Measurements from ENCODE around the gene RFK.
"Not testable (repeated sequence)": the region's sequence is repeated elsewhere in the genome, so short reads cannot be mapped to it uniquely, and the experiment has no call there.

The RFK gene

DNA sequence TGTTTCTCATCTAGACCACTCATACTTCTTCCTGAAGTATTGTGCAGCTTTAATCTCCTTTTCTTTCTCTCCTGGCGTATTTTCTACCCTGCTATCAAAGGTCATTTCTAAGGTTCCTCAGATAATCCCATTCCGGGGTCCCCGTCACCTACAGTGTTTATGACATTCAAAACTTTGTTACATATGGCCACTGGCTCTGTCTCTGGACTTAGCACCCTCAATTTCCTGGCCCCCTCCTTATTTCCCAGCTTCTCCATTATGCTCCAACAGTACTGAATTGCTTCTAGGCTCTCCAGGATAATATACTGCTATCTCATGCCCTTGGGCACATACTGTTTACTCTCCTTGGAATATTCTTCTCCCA, 31.2 kb downstream of the RFK start:
- DNase-seq (ENCODE audit: insufficient read length, low spot score) (no peak), FAIRE-seq (no peak)
- TF ChIP-seq POU2F2 (IDR thresholded peaks at IDR 0.05; ENCODE audit: low read depth, low read length): no peak
- TF ChIP-seq POLR2A (IDR thresholded peaks at IDR 0.05; ENCODE audit: low read depth, low read length): no peak
- no peak for TF ChIP-seq TAF1 (IDR thresholded peaks at IDR 0.05; ENCODE audit: low read depth, low read length)

DNA sequence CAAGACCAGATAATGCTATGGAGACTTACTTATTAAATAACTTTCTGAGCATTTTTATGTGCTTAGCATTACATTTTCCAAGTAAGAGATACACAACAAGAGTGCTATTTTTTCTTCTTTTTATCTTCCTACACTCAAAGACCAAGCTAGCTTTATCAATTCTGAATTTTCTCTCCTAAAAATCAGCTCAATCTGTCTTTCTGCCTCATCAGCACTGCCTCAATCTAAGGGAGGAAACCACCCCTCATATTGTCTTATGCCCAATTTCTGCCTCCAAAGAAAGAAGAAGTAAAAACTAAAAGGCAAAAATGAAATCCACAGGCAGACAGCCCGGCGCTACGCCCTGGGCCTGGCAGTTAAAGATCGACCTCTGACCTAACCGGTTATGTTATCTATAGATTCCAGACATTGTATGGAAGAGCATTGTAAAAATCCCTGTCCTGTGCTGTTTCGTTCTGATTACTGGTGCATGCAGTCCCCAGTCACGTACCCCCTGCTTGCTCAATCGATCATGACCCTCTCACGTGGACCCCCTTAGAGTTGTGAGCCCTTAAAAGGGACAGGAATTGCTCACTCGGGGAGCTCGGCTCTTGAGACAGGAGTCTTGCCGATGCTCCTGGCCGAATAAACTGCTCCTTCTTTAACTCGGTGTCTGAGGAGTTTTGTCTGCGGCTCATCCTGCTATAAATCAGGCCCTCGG, 31.7 kb downstream of the RFK start:
- FAIRE-seq; DNase-seq (ENCODE audit: insufficient read length, low spot score): not testable (repeated sequence)

DNA sequence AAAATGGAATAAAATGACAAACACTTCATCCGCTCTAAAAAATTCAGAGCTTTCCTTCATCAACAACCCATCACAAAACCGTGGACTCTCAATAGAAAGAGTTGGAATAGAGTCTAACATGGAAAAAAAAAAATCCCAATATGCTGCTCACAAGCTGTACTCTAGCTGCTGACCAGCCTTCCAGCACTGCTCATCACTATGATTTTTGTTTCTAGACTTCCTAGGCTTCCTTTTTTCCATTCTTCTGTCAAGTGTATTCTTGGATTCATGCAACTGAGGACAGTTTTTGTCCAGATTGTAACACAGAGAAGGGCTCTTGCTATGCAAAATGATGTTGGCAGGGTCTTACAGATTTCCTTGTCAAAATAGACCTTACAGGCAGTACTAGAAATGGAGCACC, 34.5 kb downstream of the RFK start:
- TF ChIP-seq POLR2AphosphoS5 (IDR thresholded peaks at IDR 0.05; ENCODE audit: low read depth, low read length): no peak
- no peak for TF ChIP-seq TAF1 (IDR thresholded peaks at IDR 0.05; ENCODE audit: low read depth, low read length)
- TF ChIP-seq SPI1 (IDR thresholded peaks at IDR 0.05; ENCODE audit: low read depth, low read length): no peak
- no peak for TF ChIP-seq POLR2A (IDR thresholded peaks at IDR 0.05; ENCODE audit: low read depth, low read length)
- TF ChIP-seq POU2F2 (IDR thresholded peaks at IDR 0.05; ENCODE audit: low read depth, low read length): no peak
- TF ChIP-seq PAX5 (IDR thresholded peaks at IDR 0.05; ENCODE audit: insufficient read depth, low read length, severe bottlenecking): no peak
- FAIRE-seq (no peak), DNase-seq (ENCODE audit: insufficient read length, low spot score) (no peak)

- no peak for DNase-seq (ENCODE audit: insufficient read length, low spot score)
- TF ChIP-seq TAF1 (IDR thresholded peaks at IDR 0.05; ENCODE audit: low read depth, low read length): no peak
- TF ChIP-seq POLR2AphosphoS5 (IDR thresholded peaks at IDR 0.05; ENCODE audit: low read depth, low read length): no peak
- no peak for TF ChIP-seq POLR2A (IDR thresholded peaks at IDR 0.05; ENCODE audit: low read depth, low read length)
- no peak for TF ChIP-seq SPI1 (IDR thresholded peaks at IDR 0.05; ENCODE audit: low read depth, low read length)
- no peak for TF ChIP-seq POU2F2 (IDR thresholded peaks at IDR 0.05; ENCODE audit: low read depth, low read length)
- TF ChIP-seq PAX5 (IDR thresholded peaks at IDR 0.05; ENCODE audit: insufficient read depth, low read length, severe bottlenecking): no peak
- FAIRE-seq: no peak
Observed at GRCh38 chr9:76359365-76359764, 34.9 kb downstream of the RFK start.

DNA sequence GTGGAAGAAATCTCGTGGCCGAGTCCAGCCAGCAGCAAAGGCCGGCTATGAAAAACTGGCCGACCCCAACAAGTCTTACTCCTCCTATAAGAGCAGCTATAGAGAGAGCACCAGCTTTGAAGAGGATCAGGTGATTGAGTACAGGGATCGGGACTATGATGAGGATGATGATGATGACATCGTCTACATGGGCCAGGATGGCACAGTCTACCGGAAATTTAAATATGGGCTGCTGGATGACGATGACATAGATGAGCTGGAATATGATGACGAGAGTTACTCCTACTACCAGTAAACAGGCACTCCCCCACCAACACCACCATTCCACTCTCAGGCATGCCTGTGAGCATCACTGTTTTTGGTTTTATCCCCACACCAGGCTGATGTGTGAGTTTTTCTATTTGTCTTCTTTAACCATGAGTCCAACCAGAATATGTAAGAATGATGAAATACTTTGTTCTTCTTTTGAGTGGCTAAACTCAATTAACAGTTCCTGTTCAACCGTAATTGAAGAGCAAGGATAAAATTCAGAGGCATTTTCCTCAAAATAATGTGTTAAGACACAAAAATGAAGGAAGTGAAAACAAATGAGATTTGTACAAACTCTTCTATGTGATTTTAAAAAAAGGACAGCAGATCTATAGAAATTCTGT, 35.5 kb downstream of the RFK start:
- FAIRE-seq (no peak), DNase-seq (ENCODE audit: insufficient read length, low spot score) (no peak)
- no peak for TF ChIP-seq POLR2AphosphoS5 (IDR thresholded peaks at IDR 0.05; ENCODE audit: low read depth, low read length)
- TF ChIP-seq SPI1 (IDR thresholded peaks at IDR 0.05; ENCODE audit: low read depth, low read length): no peak
- no peak for TF ChIP-seq POU2F2 (IDR thresholded peaks at IDR 0.05; ENCODE audit: low read depth, low read length)
- TF ChIP-seq POLR2A (IDR thresholded peaks at IDR 0.05; ENCODE audit: low read depth, low read length): no peak
- no peak for TF ChIP-seq TAF1 (IDR thresholded peaks at IDR 0.05; ENCODE audit: low read depth, low read length)
- TF ChIP-seq PAX5 (IDR thresholded peaks at IDR 0.05; ENCODE audit: insufficient read depth, low read length, severe bottlenecking): no peak

GRCh38 chr9:76357555-76357954, 36.7 kb downstream of the RFK start:
- FAIRE-seq (no peak), DNase-seq (ENCODE audit: insufficient read length, low spot score) (no peak)
- TF ChIP-seq PAX5 (IDR thresholded peaks at IDR 0.05; ENCODE audit: insufficient read depth, low read length, severe bottlenecking): no peak
- TF ChIP-seq POLR2A (IDR thresholded peaks at IDR 0.05; ENCODE audit: low read depth, low read length): no peak
- no peak for TF ChIP-seq SPI1 (IDR thresholded peaks at IDR 0.05; ENCODE audit: low read depth, low read length)
- TF ChIP-seq POLR2AphosphoS5 (IDR thresholded peaks at IDR 0.05; ENCODE audit: low read depth, low read length): no peak
- no peak for TF ChIP-seq TAF1 (IDR thresholded peaks at IDR 0.05; ENCODE audit: low read depth, low read length)
- TF ChIP-seq POU2F2 (IDR thresholded peaks at IDR 0.05; ENCODE audit: low read depth, low read length): no peak

- DNase-seq (ENCODE audit: insufficient read length, low spot score): no peak
- no peak for FAIRE-seq
- TF ChIP-seq POLR2AphosphoS5 (IDR thresholded peaks at IDR 0.05; ENCODE audit: low read depth, low read length): no peak
- TF ChIP-seq TAF1 (IDR thresholded peaks at IDR 0.05; ENCODE audit: low read depth, low read length): no peak
- TF ChIP-seq POLR2A (IDR thresholded peaks at IDR 0.05; ENCODE audit: low read depth, low read length): no peak
- no peak for TF ChIP-seq POU2F2 (IDR thresholded peaks at IDR 0.05; ENCODE audit: low read depth, low read length)
- TF ChIP-seq PAX5 (IDR thresholded peaks at IDR 0.05; ENCODE audit: insufficient read depth, low read length, severe bottlenecking): no peak
- no peak for TF ChIP-seq SPI1 (IDR thresholded peaks at IDR 0.05; ENCODE audit: low read depth, low read length)
Observed at GRCh38 chr9:76355886-76356285, 38.3 kb downstream of the RFK start.

- no peak for DNase-seq (ENCODE audit: insufficient read length, low spot score)
- no peak for FAIRE-seq
- TF ChIP-seq POU2F2 (IDR thresholded peaks at IDR 0.05; ENCODE audit: low read depth, low read length) (no peak), SPI1 (IDR thresholded peaks at IDR 0.05; ENCODE audit: low read depth, low read length) (no peak), POLR2AphosphoS5 (IDR thresholded peaks at IDR 0.05; ENCODE audit: low read depth, low read length) (no peak), TAF1 (IDR thresholded peaks at IDR 0.05; ENCODE audit: low read depth, low read length) (no peak), PAX5 (IDR thresholded peaks at IDR 0.05; ENCODE audit: insufficient read depth, low read length, severe bottlenecking) (no peak), POLR2A (IDR thresholded peaks at IDR 0.05; ENCODE audit: low read depth, low read length) (no peak)
Observed at GRCh38 chr9:76354221-76354620, 40.0 kb downstream of the RFK start.

DNA sequence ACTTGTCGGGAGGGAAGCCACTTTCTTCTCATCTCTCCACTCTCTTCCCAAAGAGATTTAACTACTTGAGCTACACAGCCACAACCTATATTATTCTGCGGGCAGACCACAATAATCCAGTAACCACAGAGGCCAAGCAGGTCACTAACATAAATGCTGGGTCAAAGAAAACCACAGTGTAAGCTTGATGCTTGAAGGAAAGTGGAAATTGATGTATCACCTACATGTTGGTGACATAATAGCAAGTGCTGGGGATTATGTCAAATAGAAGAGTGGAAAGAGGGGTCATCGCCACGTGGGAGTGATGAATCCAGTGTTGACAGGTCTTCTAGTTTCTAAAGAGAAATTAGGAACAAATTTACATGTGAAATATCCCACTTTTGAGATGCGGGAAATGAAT, 40.9 kb downstream of the RFK start:
- no peak for TF ChIP-seq POU2F2 (IDR thresholded peaks at IDR 0.05; ENCODE audit: low read depth, low read length)
- TF ChIP-seq POLR2A (IDR thresholded peaks at IDR 0.05; ENCODE audit: low read depth, low read length): no peak
- no peak for TF ChIP-seq SPI1 (IDR thresholded peaks at IDR 0.05; ENCODE audit: low read depth, low read length)
- TF ChIP-seq TAF1 (IDR thresholded peaks at IDR 0.05; ENCODE audit: low read depth, low read length): no peak
- TF ChIP-seq PAX5 (IDR thresholded peaks at IDR 0.05; ENCODE audit: insufficient read depth, low read length, severe bottlenecking): no peak
- TF ChIP-seq POLR2AphosphoS5 (IDR thresholded peaks at IDR 0.05; ENCODE audit: low read depth, low read length): no peak

DNA sequence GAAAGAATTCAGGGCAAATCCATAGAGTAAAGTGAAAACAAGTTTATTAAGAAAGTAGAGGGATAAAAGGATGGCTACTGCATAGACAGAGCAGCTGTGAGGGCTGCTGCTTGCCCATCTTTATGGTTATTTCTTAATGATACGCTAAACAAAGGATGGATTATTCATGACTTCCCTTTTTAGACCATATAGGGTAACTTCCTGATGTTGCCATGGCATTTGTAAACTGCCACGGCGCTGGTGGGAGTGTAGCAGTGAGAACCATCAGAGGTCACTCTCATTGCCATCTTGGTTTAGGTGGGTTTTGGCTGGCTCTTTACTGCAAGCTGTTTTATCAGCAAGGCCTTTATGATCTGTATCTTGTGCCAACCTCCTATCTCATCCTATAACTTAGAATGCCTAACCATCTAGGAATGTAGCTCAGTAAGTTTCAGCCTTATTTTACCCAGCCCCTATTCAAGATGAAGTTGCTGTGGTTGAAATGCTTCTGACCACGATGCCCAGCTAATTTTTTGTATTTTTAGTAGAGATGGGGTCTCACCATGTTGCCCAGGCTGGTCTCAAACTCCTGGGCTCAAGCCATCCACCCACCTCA, 42.1 kb downstream of the RFK start:
- no peak for TF ChIP-seq TAF1 (IDR thresholded peaks at IDR 0.05; ENCODE audit: low read depth, low read length)
- no peak for TF ChIP-seq POLR2AphosphoS5 (IDR thresholded peaks at IDR 0.05; ENCODE audit: low read depth, low read length)
- no peak for FAIRE-seq
- DNase-seq (ENCODE audit: insufficient read length, low spot score): no peak

More for the DNA sequence above, 40.9 kb downstream of the RFK start:
- FAIRE-seq (no peak), DNase-seq (ENCODE audit: insufficient read length, low spot score) (no peak)
